HCEC 1CT (cell line): Measurements from ENCODE around the gene OR9G1.
"Not testable (repeated sequence)": the region's sequence is repeated elsewhere in the genome, so short reads cannot be mapped to it uniquely, and the experiment has no call there.

Source experiments
- DNase-seq: peaks from one replicate; pipeline ENCODE4 v3.0.0-alpha.2; 2017

The OR9G1 gene, protein sequence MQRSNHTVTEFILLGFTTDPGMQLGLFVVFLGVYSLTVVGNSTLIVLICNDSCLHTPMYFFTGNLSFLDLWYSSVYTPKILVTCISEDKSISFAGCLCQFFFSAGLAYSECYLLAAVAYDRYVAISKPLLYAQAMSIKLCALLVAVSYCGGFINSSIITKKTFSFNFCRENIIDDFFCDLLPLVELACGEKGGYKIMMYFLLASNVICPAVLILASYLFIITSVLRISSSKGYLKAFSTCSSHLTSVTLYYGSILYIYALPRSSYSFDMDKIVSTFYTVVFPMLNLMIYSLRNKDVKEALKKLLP

DNA sequence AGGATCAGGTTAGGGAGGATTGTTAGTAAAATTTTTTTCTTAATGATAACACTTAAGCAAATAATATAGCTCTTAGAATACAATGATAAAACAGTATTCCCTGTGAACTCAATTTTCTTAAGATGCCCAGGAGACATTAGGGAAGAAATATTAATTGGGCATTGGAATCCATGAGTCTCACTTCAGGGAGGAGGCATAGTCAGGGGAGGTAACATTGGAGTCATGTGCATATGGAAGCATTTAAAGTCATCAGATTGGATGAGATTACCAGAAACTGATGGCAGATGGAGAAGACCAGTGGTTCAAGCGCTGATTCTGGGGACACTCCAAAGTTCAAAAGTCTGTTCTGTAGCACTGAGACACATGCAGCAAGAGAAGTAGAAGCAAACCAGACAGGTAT is at the start of gene OR9G1:
Gene OR9G1 (plus strand): TSS at position 301 of the 400 bp plus-strand sequence. CDS start 1,293 bp downstream, outside the sequence.
- DNase-seq = no peak

DNA sequence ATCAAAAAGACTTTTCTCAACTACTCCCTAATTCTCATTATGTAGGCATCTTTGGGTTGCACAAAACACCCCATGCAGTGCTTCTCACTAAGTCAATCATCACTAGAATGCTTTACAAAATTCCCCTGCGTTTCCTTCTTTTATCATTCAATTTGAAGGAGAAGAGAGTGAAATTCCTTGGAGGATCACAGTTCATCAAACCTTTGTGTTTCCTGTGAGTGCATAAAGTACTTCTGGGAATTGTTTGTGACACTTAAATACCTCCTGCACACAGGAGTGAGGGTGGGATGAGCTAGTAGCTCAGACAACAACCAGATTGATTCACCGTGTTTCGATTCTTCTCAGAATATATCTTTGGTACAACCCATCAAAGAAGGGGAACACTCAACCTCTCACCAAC is 39.1 kb upstream of the OR9G1 start:
- DNase-seq = no peak

DNA sequence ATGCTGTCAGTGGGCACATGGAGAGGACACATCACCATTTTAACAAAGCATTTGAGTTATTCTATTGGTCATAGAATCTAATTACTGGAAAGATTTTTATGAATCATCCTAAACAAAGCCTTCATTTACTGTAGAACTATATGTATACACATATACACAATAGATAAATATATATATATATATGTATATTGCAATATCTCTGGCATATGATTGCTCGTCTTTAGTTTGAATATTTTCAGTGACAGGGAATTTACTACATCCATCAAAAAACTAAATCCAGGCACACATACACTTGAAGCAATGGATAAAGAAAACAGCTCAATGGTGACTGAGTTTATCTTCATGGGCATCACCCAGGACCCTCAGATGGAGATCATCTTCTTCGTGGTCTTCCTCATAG is 35.5 kb upstream of the OR9G1 start, which contains the start of gene OR5AR1:
Gene OR5AR1 (plus strand): TSS at position 301 of the 400 bp plus-strand sequence. CDS start 0 bp downstream, at position 301.
- DNase-seq = no peak

DNA sequence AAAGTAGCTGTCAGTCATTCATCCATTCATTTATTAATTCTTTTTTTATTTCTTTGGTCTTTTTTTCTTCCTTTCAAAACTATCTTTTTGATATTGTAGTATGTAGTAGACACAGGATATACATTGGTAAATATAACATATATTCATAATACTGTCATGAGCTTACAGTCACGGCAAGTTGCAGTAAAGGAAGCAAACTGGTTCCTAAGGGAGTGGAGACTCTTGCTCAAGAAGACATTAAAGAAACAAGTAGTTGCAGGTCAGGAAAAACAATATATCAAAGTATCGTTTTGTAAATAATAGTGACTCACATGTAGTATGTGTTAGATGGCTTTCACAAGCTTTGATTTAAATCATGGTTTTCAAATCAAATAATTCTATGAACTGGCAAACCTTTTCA is 27.9 kb upstream of the OR9G1 start:
- DNase-seq = no peak

DNA sequence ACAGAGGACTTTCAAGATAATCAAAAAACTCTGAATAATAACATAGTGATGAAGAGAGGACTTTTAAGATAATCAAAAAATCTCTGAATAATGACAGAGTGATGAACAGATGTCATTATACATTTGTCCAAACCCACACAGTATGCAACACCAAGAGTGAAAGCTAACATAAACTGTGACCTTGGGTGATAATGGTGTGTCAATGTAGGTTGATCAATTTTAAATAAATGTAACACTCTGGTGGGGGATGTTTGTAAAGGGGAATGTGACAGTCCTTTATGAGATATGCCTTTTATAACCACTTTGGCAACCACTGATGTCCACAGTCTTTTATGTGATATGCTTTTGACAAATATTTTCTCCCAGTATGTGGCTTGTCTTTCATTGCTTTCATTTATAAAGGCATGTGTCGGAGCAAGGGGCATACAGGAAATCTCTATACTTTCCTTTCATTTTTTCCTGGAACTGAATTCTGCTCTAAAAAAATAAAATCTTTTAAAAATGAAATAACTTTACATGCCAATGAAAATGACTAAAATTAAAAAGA is 10.3 kb upstream of the OR9G1 start:
- DNase-seq = no peak

DNA sequence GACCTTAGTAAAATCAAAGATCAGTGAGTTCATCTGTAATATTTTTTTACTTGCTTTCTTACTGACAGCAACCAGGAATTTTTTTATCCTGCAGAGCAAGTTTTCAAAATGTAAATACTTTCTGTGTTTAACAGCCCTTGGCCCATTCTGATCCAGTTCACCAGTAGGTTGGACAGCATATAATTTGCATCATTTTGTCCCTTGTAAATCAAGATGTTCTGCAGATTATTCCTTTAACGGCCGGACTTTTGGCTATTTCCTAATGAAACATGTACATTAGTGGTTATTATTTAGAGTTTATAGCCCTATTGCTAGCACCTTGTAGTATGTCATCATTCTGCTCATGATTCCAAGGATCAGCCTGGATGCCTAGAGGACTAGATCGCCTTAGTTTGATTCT is 7.7 kb upstream of the OR9G1 start:
- not testable (repeated sequence) for DNase-seq

DNA sequence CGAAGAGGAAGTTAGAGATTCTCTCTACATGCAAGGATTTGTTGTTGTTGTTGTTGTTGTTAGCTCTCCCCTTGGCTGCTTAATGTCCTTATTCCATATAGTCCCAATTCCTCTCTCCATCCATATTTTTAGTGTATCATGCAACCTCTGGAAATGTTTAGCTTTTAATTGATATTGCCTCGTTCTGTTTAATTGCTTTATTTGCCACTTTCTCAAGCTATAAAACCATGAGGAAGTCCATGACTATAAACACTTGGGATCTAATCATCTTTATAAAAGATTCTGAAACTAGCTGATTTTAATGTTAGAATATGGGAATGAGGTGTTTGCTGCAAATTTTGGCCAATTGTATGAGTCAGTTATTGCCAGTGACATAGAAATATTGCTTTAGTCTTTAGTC is 5.5 kb upstream of the OR9G1 start:
- DNase-seq = no peak

DNA sequence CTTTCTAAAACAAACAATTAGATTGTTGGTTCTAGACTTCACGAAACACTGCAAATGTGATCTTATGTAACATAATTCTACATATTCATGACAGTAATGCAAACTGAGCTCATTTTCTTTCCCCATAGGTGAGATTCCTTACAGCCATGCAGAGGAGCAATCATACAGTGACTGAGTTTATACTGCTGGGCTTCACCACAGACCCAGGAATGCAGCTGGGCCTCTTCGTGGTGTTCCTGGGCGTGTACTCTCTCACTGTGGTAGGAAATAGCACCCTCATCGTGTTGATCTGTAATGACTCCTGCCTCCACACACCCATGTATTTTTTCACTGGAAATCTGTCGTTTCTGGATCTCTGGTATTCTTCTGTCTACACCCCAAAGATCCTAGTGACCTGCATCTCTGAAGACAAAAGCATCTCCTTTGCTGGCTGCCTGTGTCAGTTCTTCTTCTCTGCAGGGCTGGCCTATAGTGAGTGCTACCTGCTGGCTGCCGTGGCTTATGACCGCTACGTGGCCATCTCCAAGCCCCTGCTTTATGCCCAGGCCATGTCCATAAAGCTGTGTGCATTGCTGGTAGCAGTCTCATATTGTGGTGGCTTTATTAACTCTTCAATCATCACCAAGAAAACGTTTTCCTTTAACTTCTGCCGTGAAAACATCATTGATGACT is 1.5 kb downstream of the OR9G1 start:
- no peak for DNase-seq

DNA sequence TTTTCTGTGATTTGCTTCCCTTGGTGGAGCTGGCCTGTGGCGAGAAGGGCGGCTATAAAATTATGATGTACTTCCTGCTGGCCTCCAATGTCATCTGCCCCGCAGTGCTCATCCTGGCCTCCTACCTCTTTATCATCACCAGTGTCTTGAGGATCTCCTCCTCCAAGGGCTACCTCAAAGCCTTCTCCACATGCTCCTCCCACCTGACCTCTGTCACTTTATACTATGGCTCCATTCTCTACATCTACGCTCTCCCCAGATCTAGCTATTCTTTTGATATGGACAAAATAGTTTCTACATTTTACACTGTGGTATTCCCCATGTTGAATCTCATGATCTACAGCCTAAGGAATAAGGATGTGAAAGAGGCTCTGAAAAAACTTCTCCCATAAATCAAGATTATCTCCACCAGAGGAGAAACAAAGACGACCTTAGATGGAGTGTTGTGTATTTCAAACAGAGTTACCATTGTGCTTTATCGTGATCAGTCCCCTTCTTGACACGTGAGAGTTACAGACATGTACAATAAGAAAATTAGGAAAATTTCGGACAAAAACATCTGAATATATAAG is 2.1 kb downstream of the OR9G1 start:
- no peak for DNase-seq

DNA sequence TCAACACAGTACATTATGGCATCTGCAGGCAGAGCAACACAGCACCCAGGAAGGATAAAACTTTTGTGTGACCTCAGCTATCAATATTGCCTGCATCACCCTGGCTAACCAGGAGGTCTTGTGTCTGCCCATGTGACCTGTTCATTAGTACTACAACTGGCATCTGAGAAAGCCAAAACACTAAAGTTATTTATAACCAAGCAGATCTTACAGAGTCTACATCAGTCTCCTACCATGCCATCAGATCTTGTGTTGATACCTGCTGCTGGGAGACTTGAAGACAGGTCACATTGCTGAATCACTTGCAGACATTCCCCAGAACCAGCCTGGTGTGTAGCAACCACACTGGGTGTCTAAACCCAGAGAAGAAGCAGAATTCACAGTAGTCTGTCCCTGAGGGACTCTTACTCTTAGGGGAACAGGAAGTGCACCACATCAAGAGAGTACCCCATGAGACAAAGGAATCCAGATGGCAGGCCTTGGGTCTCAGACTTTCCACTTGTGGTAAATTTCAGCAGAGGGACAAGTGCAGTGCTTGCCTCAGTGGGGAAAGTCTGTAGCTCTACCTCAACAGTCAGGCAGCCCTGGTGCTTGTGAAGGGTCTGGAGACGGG is 7.0 kb downstream of the OR9G1 start:
- DNase-seq = no peak

DNA sequence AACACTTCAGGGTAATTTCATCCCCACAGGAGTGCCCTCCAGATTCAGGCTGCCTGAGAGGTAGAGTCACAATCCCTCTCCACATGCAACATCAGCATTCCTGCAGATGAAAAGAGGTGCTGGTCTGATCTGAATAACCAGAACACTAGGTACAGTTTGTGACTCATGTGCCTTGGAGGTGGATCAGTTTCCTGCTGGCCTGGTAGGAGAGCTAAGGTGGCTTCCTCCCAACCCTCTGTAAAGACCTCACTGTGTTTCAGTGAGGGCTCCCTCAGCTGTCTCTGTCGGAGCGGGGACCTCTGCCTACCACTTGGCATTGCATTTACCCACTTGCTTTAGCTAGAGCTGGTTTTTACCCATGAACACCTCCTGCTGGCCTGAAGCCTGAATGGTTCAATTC is 7.6 kb downstream of the OR9G1 start:
- DNase-seq = no peak

DNA sequence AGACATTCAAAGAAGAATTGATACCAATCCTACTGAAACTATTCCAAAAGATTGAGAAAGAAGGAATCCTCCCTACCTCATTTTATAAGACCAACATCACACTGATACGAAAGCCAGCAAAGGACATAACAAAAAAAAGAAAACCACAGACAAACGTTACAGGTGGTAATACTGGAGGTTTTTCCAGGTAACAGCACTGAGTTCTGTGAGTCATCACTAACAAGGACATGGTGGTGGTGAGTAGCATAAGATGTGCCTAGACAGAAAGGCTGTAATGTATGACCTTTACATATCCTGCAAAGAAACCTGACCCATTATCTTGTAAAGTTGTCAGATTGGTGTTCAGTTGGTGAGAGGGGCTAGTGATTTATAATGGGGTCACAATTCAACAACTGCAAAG is 15.3 kb downstream of the OR9G1 start:
- no peak for DNase-seq

DNA sequence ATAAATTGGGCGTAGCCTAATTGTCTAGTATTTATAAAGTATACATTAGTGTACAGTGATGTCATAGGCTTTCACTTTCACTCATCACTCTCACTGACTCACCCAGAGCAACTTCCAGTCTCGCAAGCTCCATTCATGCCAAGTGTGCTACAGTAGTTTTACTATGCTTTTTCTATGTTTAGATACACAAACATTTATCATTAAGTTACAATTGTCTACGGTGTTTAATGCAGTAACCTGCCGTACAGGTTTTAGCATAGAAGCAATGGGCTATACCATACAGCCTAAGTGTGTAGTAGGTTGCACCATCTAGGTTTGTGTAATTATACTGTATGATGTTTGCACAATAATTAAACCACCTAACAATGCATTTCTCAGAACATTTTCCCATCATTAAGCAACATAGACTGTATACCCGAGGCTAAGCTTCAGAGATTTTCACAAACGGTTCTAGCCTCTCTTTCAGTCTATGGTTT is 17.5 kb downstream of the OR9G1 start:
- DNase-seq = no peak

DNA sequence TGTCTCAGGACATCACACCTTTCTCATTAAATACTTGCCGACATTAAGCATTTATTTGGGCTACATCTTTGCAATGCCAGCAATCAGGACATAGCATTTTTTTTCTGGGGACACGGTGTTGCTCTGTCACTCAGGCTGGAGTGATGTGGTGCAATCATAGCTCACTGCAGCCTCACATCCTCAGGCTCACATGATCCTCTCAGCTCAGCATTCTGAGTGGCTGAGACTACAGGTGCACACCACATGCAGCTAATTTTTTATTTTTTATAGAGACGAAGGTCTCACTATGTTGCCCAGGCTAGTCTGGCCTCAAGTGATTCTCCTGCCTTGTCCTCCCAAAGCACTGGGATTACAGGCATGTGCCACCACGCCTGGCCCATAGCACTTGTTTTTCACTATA is 21.6 kb downstream of the OR9G1 start:
- no peak for DNase-seq

DNA sequence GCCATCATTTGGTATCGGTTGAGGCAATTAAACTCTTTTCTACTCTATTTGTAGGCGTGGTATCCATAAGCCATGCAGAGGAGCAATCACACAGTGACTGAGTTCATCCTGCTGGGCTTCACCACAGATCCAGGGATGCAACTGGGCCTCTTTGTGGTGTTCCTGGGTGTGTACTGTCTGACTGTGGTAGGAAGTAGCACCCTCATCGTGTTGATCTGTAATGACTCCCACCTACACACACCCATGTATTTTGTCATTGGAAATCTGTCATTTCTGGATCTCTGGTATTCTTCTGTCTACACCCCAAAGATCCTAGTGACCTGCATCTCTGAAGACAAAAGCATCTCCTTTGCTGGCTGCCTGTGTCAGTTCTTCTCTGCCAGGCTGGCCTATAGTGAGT is 41.2 kb downstream of the OR9G1 start:
- DNase-seq = no peak

DNA sequence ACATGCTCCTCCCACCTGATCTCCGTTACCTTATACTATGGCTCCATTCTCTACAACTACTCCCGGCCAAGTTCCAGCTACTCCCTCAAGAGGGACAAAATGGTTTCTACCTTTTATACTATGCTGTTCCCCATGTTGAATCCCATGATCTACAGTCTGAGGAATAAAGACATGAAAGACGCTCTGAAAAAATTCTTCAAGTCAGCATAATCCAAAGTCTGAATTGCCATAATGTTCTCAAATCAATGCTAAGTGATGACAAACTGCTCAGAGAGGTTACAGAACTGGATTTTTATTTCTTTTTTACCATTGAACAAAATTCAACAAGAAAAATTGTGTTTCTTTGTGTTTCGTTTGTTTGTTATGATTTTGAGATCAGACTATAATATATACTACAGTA is 42.0 kb downstream of the OR9G1 start:
- no peak for DNase-seq

DNA sequence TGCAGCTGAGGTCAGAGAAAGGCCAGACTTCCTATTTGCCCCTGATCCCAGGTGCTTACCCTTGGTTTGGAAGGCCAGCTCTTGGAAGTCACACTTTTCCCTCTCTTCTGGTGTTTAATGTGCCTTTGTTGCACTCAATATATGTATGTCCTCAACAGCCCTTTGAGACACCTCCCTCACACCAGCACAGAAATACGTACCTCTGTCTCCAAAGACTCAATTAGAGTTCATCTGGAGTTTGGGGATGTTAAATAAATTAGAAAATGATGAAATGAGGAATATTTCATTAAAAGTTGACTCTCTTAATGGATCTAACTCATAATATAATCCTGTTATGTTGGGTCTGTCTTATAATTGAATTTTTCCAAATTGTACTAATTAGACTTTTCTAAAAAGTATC is 49.7 kb downstream of the OR9G1 start, which contains the start of gene OR9G4:
Gene OR9G4 (minus strand): TSS at position 101 of the 400 bp plus-strand sequence. CDS start 4,931 bp downstream, outside the sequence.
- DNase-seq = no peak

DNA sequence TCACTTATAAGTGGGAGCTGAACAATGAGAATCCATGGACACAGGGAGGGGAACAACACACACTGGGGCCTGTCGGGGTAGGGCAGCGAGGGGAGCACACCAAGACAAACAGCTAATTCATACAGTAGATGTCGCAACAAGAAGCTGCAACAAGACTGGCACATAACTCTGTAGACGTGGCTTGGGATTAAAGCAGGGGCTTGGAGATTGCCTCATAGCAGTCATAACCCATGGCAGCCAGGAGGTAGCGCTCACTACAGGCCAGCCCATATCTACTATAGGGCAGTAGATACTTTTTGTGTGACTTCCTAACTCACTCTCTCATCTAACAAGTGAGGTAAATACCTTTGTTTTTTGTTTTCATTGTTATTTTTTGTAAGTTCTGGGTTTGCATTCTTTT is 51.3 kb downstream of the OR9G1 start:
- DNase-seq = no peak

DNA sequence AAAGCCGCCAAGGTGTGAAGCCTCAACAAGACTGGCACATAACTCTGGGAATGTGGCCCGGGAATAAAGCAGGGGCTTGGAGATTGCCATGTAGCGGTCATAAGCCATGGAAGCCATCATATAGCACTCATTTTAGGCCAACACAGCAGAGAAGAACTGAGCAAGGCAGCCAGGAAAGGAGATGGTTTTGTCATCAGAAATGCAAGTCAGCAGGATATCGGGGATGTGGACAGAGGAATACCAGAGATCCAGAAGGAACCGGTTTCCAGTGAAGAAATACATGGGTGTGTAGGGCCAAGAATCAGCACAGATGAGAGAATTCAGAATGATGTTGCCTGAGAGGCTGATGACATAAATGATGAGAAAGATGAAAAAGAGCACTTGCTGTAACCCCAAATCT is 52.6 kb downstream of the OR9G1 start:
- no peak for DNase-seq
